Measurements from ENCODE around the gene DCDC1. TPM values are rescaled to one million over a fixed set of nuclear protein-coding genes. Genes with fewer than 3 reads are reported as not detected.

DCDC1 gene
- total RNA-seq, 1 donor from 2014 or later: 0.44 TPM

GRCh38 chr11:31237819-31238760 is 131.4 kb downstream of the DCDC1 start:
- Mint-ChIP-seq H3K4me1 (ENCODE audit: unreplicated experiment) (peaks cover 5% of the 10 kb centered on the region), H3K9me3 (ENCODE audit: unreplicated experiment) (no peaks in the 10 kb centered on the region), H3K27ac (ENCODE audit: unreplicated experiment) (peak overlapping the region; percentile 75), H3K4me3 (ENCODE audit: unreplicated experiment) (no peak overlapping the region), H3K36me3 (ENCODE audit: low read depth, unreplicated experiment) (no peaks in the 10 kb centered on the region), H3K27me3 (ENCODE audit: unreplicated experiment) (no peaks in the 10 kb centered on the region)
- no peak for TF ChIP-seq CTCF (IDR thresholded peaks at IDR 0.05; ENCODE audit: unreplicated experiment)
- DNase-seq (ENCODE audit: low spot score): no peak

- Mint-ChIP-seq H3K4me3 (ENCODE audit: unreplicated experiment) (no peak overlapping the region), H3K36me3 (ENCODE audit: low read depth, unreplicated experiment) (no peaks in the 10 kb centered on the region), H3K4me1 (ENCODE audit: unreplicated experiment) (peaks cover 5% of the 10 kb centered on the region), H3K27me3 (ENCODE audit: unreplicated experiment) (no peaks in the 10 kb centered on the region), H3K9me3 (ENCODE audit: unreplicated experiment) (no peaks in the 10 kb centered on the region), H3K27ac (ENCODE audit: unreplicated experiment) (no peak overlapping the region)
- no peak for DNase-seq (ENCODE audit: low spot score)
- no peak for TF ChIP-seq CTCF (IDR thresholded peaks at IDR 0.05; ENCODE audit: unreplicated experiment)
Measured at GRCh38 chr11:31236143-31236542, 133.4 kb downstream of the DCDC1 start.

- no peak for DNase-seq (ENCODE audit: low spot score)
Measured at GRCh38 chr11:31233425-31233824, 136.1 kb downstream of the DCDC1 start.

DNA sequence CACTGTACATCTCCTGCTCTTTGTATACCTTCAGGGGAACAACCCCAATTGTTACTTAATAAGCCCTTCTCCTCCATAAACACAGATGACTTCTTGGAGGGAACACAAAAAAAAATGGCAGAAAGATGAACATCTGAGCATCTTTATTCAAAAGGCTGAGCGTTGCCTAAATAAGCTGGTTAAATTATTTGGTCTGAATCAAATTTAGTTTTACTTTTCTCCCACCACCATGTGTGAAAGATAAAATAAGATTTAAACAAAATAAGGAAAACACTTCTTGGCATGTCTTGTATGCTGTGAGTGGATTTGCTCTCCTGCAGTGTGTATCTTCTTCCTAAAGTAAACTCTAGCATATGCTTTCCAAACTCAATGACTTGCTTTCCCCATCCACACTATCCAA is 137.9 kb downstream of the DCDC1 start:
- TF ChIP-seq CTCF (IDR thresholded peaks at IDR 0.05; ENCODE audit: unreplicated experiment): no peak
- no peaks in the 10 kb centered on the region for H3K36me3 Mint-ChIP-seq (ENCODE audit: low read depth, unreplicated experiment)
- no peak for DNase-seq (ENCODE audit: low spot score)
- peaks cover 5% of the 10 kb centered on the region for H3K4me1 Mint-ChIP-seq (ENCODE audit: unreplicated experiment)
- no peaks in the 10 kb centered on the region for H3K9me3 Mint-ChIP-seq (ENCODE audit: unreplicated experiment)
- no peak overlapping the region for H3K4me3 Mint-ChIP-seq (ENCODE audit: unreplicated experiment)
- H3K27ac Mint-ChIP-seq (ENCODE audit: unreplicated experiment): no peak overlapping the region
- no peaks in the 10 kb centered on the region for H3K27me3 Mint-ChIP-seq (ENCODE audit: unreplicated experiment)

More at GRCh38 chr11:31233425-31233824, 136.1 kb downstream of the DCDC1 start:
- Mint-ChIP-seq H3K4me3 (ENCODE audit: unreplicated experiment) (no peak overlapping the region), H3K4me1 (ENCODE audit: unreplicated experiment) (peaks cover 5% of the 10 kb centered on the region), H3K36me3 (ENCODE audit: low read depth, unreplicated experiment) (no peaks in the 10 kb centered on the region), H3K27ac (ENCODE audit: unreplicated experiment) (no peak overlapping the region), H3K9me3 (ENCODE audit: unreplicated experiment) (no peaks in the 10 kb centered on the region), H3K27me3 (ENCODE audit: unreplicated experiment) (no peaks in the 10 kb centered on the region)
- peak; percentile 59 for TF ChIP-seq CTCF (IDR thresholded peaks at IDR 0.05; ENCODE audit: unreplicated experiment)

DNA sequence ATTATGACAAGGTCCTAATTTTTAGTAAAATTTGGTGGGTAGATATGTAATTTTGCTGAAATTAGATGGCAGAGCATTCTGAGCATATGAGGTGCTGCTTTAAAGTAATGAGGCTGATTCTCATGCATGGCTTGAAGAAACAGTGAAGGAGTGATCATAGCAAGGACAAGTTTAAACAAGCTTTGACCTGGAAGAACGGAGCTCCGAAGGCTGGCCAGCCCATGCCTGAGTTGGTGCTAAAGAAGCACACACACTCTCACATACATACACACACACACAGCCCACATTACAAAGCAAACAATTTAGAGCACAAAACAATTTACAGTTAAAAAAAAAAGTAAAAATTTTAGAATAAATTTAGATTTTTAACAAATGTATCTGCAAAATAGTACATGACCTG is 150.7 kb downstream of the DCDC1 start:
- no peak for TF ChIP-seq CTCF (IDR thresholded peaks at IDR 0.05; ENCODE audit: unreplicated experiment)
- no peaks in the 10 kb centered on the region for H3K36me3 Mint-ChIP-seq (ENCODE audit: low read depth, unreplicated experiment)
- no peaks in the 10 kb centered on the region for H3K9me3 Mint-ChIP-seq (ENCODE audit: unreplicated experiment)
- H3K4me3 Mint-ChIP-seq (ENCODE audit: unreplicated experiment): no peak overlapping the region
- no peaks in the 10 kb centered on the region for H3K4me1 Mint-ChIP-seq (ENCODE audit: unreplicated experiment)
- peaks cover 2% of the 10 kb centered on the region for H3K27me3 Mint-ChIP-seq (ENCODE audit: unreplicated experiment)
- no peak for DNase-seq (ENCODE audit: low spot score)
- H3K27ac Mint-ChIP-seq (ENCODE audit: unreplicated experiment): no peak overlapping the region
